Nephron (organoid): ENCODE measurements around the gene CCNQ.

ENCODE experiments used
- H3K27ac Mint-ChIP-seq, 3 experiments: 2 replicates each; pipeline ENCODE4 v1.8.0; 2020; ENCODE audit warnings: mixed read lengths in 3 of 3, mild to moderate bottlenecking in 2 of 3, moderate library complexity in 1 of 3
- H3K27me3 Mint-ChIP-seq: 2 replicates; pipeline ENCODE4 v1.8.0; 2021; ENCODE audit warnings: low read depth, mild to moderate bottlenecking, moderate library complexity, mixed read lengths
- H3K36me3 Mint-ChIP-seq: 2 replicates; pipeline ENCODE4 v1.8.0; 2020; ENCODE audit warnings: low read depth, mixed read lengths
- H3K4me1 Mint-ChIP-seq: 2 replicates; pipeline ENCODE4 v1.8.0; 2020; ENCODE audit warnings: mixed read lengths
- H3K4me3 Mint-ChIP-seq, 3 experiments: 2 replicates each; pipeline ENCODE4 v1.8.0; 2020; ENCODE audit warnings: mild to moderate bottlenecking in 3 of 3, mixed read lengths in 3 of 3, moderate library complexity in 2 of 3
- H3K9me3 Mint-ChIP-seq: 2 replicates; pipeline ENCODE4 v1.8.0; 2020; ENCODE audit warnings: mixed read lengths
- TF ChIP-seq, protein P1 (sequence below), 3 experiments: fragments of 200-600 bp; sonication (generic); IDR thresholded peaks; one replicate each; pipeline ENCODE4 v1.5.0; 2021; ENCODE audit warnings: antibody characterized with exemption in 3 of 3; ENCODE audit not compliant: unreplicated experiment in 3 of 3

CCNQ gene

DNA sequence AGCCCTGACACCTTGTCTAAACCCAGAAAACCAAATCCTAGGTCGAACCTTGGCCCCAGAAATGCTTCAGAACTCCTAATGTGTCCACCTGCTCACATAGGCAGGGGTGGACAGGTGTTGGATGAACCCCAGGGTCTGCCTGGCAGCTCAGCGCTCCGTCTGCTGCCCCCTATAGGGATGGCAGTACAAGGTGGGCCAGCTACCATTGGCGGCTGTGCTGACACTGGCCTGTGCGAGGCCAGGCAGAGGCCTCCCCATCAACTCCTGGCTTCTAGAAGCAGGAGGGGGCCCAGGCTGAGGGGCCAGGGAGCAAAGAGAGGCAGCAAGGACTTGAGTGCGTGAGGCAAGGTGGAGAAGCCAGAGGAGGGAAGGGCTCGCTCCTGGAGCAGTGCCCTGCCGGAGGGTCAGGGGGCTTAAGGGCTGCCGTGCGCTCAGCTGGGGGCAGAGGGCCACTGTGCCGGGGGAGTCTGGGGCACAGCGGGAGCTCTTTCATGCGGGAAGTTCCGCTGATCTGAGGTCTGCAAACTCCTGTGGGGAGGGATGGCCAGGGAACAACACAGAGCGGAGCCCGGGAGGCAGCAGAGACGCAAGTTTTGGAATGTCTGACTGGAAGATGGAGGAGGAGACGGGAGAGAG lies 20.6 kb downstream of the CCNQ start:
- peak overlapping the region in 1 of 3 experiments; percentile 3 for H3K4me3 Mint-ChIP-seq
- H3K9me3 Mint-ChIP-seq: peaks cover 11% of the 10 kb centered on the region
- TF ChIP-seq, protein P1, sequence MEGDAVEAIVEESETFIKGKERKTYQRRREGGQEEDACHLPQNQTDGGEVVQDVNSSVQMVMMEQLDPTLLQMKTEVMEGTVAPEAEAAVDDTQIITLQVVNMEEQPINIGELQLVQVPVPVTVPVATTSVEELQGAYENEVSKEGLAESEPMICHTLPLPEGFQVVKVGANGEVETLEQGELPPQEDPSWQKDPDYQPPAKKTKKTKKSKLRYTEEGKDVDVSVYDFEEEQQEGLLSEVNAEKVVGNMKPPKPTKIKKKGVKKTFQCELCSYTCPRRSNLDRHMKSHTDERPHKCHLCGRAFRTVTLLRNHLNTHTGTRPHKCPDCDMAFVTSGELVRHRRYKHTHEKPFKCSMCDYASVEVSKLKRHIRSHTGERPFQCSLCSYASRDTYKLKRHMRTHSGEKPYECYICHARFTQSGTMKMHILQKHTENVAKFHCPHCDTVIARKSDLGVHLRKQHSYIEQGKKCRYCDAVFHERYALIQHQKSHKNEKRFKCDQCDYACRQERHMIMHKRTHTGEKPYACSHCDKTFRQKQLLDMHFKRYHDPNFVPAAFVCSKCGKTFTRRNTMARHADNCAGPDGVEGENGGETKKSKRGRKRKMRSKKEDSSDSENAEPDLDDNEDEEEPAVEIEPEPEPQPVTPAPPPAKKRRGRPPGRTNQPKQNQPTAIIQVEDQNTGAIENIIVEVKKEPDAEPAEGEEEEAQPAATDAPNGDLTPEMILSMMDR (IDR thresholded peaks at IDR 0.05; ENCODE audit: unreplicated experiment in 3 of 3): peak in 1 of 3 experiments; percentile 14
- no peaks in the 10 kb centered on the region for H3K36me3 Mint-ChIP-seq
- H3K27ac Mint-ChIP-seq: peak overlapping the region; percentile 48 to 87 (median 82)
- H3K27me3 Mint-ChIP-seq: peaks cover 12% of the 10 kb centered on the region
- H3K4me1 Mint-ChIP-seq: peaks cover 35% of the 10 kb centered on the region

DNA sequence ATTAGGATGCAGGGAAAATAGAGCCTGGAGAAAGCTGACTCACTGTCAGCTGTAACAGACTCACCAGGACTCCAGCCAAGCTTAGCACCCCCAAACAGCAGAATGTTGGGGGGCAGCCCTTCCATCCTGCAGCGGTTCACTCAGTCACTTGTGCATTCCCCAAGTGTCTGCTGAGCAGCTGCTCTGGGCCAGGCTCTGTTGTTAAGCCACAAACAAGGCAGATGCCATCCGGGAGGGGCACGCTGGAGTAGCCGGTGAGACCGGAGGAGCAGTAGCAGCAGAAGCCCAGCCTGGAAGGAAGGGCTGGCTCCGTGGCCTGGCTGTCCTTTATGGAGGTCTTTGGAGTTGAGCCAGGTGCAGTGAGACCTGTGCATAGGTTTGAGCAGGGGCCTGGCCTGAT lies 22.0 kb downstream of the CCNQ start:
- Mint-ChIP-seq H3K4me3 (no peak overlapping the region), H3K27me3 (peaks cover 9% of the 10 kb centered on the region)

DNA sequence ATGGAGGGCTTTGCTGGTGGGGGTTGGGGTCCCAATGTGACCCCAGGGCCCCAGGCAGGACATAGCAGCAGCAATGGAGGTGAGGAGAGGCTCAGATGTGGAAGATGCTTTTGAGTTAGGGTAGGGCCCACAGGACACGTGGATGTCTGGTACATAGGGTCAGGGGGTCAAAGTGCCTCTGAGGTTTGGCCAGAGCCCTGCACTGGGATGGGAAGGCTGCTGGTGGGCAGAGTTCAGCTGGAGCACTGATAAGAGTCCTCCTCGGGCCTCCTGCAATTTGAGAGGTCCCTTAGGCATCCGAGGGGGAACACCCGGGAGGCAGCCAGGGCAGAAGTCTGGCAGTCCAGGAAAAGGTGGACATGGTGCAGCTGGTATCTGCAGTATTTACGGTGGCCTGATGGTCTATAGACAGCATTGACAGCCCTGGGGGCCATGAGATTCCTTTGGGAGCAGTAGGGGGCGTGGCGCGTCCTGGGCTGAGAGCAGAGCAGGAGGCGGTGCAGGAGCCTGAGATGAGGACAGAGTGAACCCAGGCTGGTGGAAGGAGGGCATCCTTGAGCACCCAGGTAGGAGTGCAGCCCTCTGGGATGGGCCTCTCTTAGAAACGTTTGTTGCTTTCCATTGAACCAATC lies 22.6 kb downstream of the CCNQ start:
- no peaks in the 10 kb centered on the region for H3K36me3 Mint-ChIP-seq
- H3K27me3 Mint-ChIP-seq: peaks cover 9% of the 10 kb centered on the region
- peaks cover 9% of the 10 kb centered on the region for H3K9me3 Mint-ChIP-seq
- peak overlapping the region in 1 of 3 experiments; percentile 35 for H3K27ac Mint-ChIP-seq
- TF ChIP-seq, protein P1 (IDR thresholded peaks at IDR 0.05; ENCODE audit: unreplicated experiment in 3 of 3): no peak
- H3K4me1 Mint-ChIP-seq: peaks cover 25% of the 10 kb centered on the region
- H3K4me3 Mint-ChIP-seq: no peak overlapping the region

More for the DNA sequence above, 22.0 kb downstream of the CCNQ start:
- Mint-ChIP-seq H3K36me3 (no peaks in the 10 kb centered on the region), H3K27ac (no peak overlapping the region), H3K9me3 (peaks cover 9% of the 10 kb centered on the region), H3K4me1 (peaks cover 25% of the 10 kb centered on the region)
- TF ChIP-seq, protein P1 (IDR thresholded peaks at IDR 0.05; ENCODE audit: unreplicated experiment in 3 of 3): no peak

DNA sequence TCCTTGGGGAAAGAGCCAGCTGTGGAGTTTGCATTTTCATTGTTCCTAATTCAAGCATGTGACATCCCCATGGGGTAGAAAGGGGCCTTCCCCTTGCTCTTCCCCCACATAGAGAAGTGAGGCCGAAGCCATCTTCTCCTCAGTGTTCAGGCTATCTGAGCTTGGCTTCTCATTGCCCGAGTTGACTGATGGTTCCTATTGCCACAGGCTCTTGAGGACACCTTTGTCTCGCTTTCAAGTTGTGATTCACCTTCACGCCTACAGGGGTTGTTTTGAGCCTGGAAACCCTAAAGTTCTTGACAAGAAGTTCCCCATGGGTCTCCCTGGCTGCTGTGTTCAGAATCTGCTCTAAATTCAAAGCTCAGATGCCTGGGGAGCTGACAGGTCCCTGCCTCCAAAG lies 25.0 kb downstream of the CCNQ start:
- Mint-ChIP-seq H3K36me3 (no peaks in the 10 kb centered on the region), H3K4me1 (peaks cover 25% of the 10 kb centered on the region), H3K4me3 (no peak overlapping the region), H3K27me3 (peaks cover 15% of the 10 kb centered on the region), H3K27ac (no peak overlapping the region), H3K9me3 (peaks cover 6% of the 10 kb centered on the region)
- TF ChIP-seq, protein P1 (IDR thresholded peaks at IDR 0.05; ENCODE audit: unreplicated experiment in 3 of 3): no peak

DNA sequence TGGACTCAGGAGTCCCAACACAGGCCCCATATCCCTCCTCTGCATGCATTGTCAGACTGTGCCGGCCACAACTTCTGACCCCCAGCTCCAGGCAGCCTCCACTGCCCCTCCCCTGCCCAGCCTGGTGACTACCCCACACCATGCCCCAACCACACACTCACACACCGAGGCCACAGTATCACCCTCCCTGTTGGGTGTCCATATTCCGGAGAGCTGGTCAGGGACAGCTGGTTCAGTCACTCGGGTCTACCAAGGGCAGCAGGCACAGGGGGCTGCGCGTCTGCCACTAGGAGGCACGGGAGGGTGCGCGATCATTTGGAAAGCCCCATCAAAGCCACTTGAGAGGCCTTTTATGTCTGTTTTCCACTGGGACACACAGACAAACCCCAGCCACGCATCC lies 26.3 kb downstream of the CCNQ start:
- TF ChIP-seq, protein P1 (IDR thresholded peaks at IDR 0.05; ENCODE audit: unreplicated experiment in 3 of 3): no peak
- Mint-ChIP-seq H3K27ac (no peak overlapping the region), H3K4me3 (no peak overlapping the region), H3K27me3 (peaks cover 10% of the 10 kb centered on the region), H3K36me3 (no peaks in the 10 kb centered on the region), H3K9me3 (peaks cover 6% of the 10 kb centered on the region), H3K4me1 (peaks cover 13% of the 10 kb centered on the region)

DNA sequence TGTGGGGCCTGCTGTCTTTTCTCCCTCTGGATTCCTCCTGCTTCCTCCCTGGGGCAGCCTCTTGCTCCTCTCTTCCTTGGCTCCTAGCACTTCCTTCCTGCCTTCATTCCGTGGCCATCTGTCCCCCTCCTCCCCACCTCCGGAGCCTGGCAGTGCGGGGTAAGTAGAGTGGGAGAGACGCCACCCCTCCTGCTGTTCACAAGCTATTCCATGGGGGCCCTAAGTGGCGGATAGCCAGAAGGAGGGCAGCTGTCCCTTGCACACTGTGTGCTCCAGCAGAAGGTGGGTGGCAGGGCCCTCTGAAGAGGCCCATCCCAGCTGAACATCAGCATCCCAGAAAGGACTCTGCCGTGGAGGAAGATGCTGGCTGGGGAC lies 27.4 kb downstream of the CCNQ start:
- TF ChIP-seq, protein P1 (IDR thresholded peaks at IDR 0.05; ENCODE audit: unreplicated experiment in 3 of 3): no peak
- Mint-ChIP-seq H3K27ac (no peak overlapping the region), H3K27me3 (peaks cover 10% of the 10 kb centered on the region), H3K36me3 (no peaks in the 10 kb centered on the region), H3K9me3 (peaks cover 6% of the 10 kb centered on the region), H3K4me1 (peaks cover 9% of the 10 kb centered on the region), H3K4me3 (no peak overlapping the region)
